ENCODE results near the gene MYO3A. TPM values are rescaled to one million over a fixed set of nuclear protein-coding genes. Genes with fewer than 3 reads are reported as not detected.
A peak's percentile ranks its signal among the peaks of the same experiment; 100 is the strongest.
"Not testable (repeated sequence)": the region's sequence is repeated elsewhere in the genome, so short reads cannot be mapped to it uniquely, and the experiment has no call there.

The MYO3A gene
- total RNA-seq, 1 experiment from 2014 or later = 0.14 TPM

DNA sequence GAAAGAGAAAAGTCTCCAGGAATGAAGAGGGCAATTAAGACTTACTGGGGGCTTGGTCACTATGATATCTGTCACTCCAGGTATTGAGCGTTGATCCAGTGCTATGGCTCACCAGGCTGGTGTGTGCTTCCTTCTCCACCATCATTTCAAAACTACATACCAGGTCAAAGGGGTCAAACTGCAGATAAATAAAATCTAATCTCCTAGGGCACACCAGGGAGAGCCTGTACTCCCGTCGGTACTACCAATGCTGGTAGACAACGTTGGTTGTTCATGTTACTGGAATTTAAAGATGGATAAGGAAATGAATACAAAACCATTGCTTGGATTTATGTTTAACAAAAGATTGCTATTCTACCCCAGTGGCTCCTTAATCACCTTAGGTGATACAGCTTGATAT, 118.3 kb downstream of the MYO3A start:
- H3K4me1 Mint-ChIP-seq (ENCODE audit: low read depth, unreplicated experiment) = no peaks in the 10 kb centered on the region
- CTCF ChIA-PET = no interaction called here
- BruUV-seq (replicated peaks) = no TSS peak
- intact Hi-C loops (cut with micrococcal nuclease; ENCODE audit: unreplicated experiment) = no loop called here
- H3K9me3 Mint-ChIP-seq (ENCODE audit: low read depth, unreplicated experiment) = no peaks in the 10 kb centered on the region
- H3K27ac Mint-ChIP-seq (ENCODE audit: unreplicated experiment) = no peak overlapping the region
- no peak for TF ChIP-seq CTCF (IDR thresholded peaks at IDR 0.05; ENCODE audit: unreplicated experiment)
- H3K4me3 Mint-ChIP-seq (ENCODE audit: low read depth, unreplicated experiment) = no peak overlapping the region
- H3K36me3 Mint-ChIP-seq (ENCODE audit: insufficient read depth, unreplicated experiment) = no peaks in the 10 kb centered on the region
- H3K27me3 Mint-ChIP-seq (ENCODE audit: unreplicated experiment) = peaks cover 12% of the 10 kb centered on the region
- DNase-seq = no peak

DNA sequence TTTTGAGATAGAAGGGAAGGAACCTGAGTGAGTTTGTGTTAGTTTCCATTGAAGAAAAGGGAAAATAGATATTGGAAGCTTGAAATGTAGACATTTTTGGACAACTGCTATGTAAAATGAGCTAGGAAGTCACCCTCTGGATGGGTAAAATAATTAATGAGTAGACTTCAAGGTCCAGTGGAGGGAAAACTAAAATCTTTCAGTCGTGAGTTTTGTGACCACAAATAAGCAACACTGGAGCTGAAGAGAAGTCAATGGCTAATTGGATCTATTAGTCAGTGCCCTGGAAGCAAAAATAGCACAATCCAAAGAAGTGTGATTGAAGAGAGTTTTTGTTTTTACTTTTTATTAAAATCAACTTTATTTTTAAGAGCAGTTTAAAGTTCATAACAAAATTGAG, 123.4 kb downstream of the MYO3A start:
- no peaks in the 10 kb centered on the region for H3K36me3 Mint-ChIP-seq (ENCODE audit: insufficient read depth, unreplicated experiment)
- H3K9me3 Mint-ChIP-seq (ENCODE audit: low read depth, unreplicated experiment) = no peaks in the 10 kb centered on the region
- H3K4me3 Mint-ChIP-seq (ENCODE audit: low read depth, unreplicated experiment) = no peak overlapping the region
- CTCF ChIA-PET = no interaction called here
- no peak for DNase-seq
- no peak for TF ChIP-seq CTCF (IDR thresholded peaks at IDR 0.05; ENCODE audit: unreplicated experiment)
- no TSS peak for BruUV-seq (replicated peaks)
- intact Hi-C loops (cut with micrococcal nuclease; ENCODE audit: unreplicated experiment) = no loop called here
- peaks cover 17% of the 10 kb centered on the region for H3K27me3 Mint-ChIP-seq (ENCODE audit: unreplicated experiment)
- H3K27ac Mint-ChIP-seq (ENCODE audit: unreplicated experiment) = no peak overlapping the region
- no peaks in the 10 kb centered on the region for H3K4me1 Mint-ChIP-seq (ENCODE audit: low read depth, unreplicated experiment)

- H3K27ac Mint-ChIP-seq (ENCODE audit: unreplicated experiment) = no peak overlapping the region
- CTCF ChIA-PET = no interaction called here
- BruUV-seq (replicated peaks) = no TSS peak
- no peaks in the 10 kb centered on the region for H3K27me3 Mint-ChIP-seq (ENCODE audit: unreplicated experiment)
- H3K4me1 Mint-ChIP-seq (ENCODE audit: low read depth, unreplicated experiment) = no peaks in the 10 kb centered on the region
- H3K36me3 Mint-ChIP-seq (ENCODE audit: insufficient read depth, unreplicated experiment) = no peaks in the 10 kb centered on the region
- no peak for DNase-seq
- TF ChIP-seq CTCF (IDR thresholded peaks at IDR 0.05; ENCODE audit: unreplicated experiment) = no peak
- intact Hi-C loops (cut with micrococcal nuclease; ENCODE audit: unreplicated experiment) = no loop called here
- H3K9me3 Mint-ChIP-seq (ENCODE audit: low read depth, unreplicated experiment) = no peaks in the 10 kb centered on the region
- no peak overlapping the region for H3K4me3 Mint-ChIP-seq (ENCODE audit: low read depth, unreplicated experiment)
Observed at GRCh38 chr10:26064106-26064505, 130.1 kb downstream of the MYO3A start.

DNA sequence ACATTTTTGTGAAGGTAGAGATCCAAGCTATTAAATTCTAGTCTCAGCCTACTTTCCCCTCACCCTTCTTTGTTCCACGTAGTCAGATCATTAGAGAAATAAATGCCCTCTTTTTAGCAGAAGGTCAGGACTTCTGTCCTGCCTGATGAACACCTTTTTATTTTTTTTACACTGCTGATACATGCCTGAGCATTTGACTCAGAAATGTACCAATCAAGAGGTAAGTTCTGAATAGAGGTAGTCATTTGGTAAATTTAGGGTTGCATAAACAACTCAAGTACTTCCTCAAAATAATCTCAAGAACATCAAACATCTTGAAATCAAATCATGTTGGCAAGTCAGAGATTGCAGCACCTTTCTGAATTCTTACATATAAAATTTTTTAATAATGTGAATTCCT, 133.7 kb downstream of the MYO3A start:
- Mint-ChIP-seq H3K4me3 (ENCODE audit: low read depth, unreplicated experiment) (no peak overlapping the region), H3K27me3 (ENCODE audit: unreplicated experiment) (no peaks in the 10 kb centered on the region), H3K27ac (ENCODE audit: unreplicated experiment) (no peak overlapping the region), H3K36me3 (ENCODE audit: insufficient read depth, unreplicated experiment) (no peaks in the 10 kb centered on the region), H3K9me3 (ENCODE audit: low read depth, unreplicated experiment) (no peaks in the 10 kb centered on the region), H3K4me1 (ENCODE audit: low read depth, unreplicated experiment) (no peaks in the 10 kb centered on the region)
- BruUV-seq (replicated peaks) = no TSS peak
- no peak for TF ChIP-seq CTCF (IDR thresholded peaks at IDR 0.05; ENCODE audit: unreplicated experiment)
- CTCF ChIA-PET = interaction anchor here (0.6 kb wide), 1 partner anchor 756 kb away, joined by 3 read pairs; no protein-coding TSS in a partner anchor
- no peak for DNase-seq
- intact Hi-C loops (cut with micrococcal nuclease; ENCODE audit: unreplicated experiment) = no loop called here

GRCh38 chr10:26080971-26081370, 146.9 kb downstream of the MYO3A start:
- H3K9me3 Mint-ChIP-seq (ENCODE audit: low read depth, unreplicated experiment); H3K4me3 Mint-ChIP-seq (ENCODE audit: low read depth, unreplicated experiment); BruUV-seq (replicated peaks); H3K36me3 Mint-ChIP-seq (ENCODE audit: insufficient read depth, unreplicated experiment); H3K27me3 Mint-ChIP-seq (ENCODE audit: unreplicated experiment); intact Hi-C loops (cut with micrococcal nuclease; ENCODE audit: unreplicated experiment); CTCF ChIA-PET: not testable (repeated sequence)
- DNase-seq = peak; percentile 25
- Mint-ChIP-seq H3K4me1 (ENCODE audit: low read depth, unreplicated experiment) (peaks cover 25% of the 10 kb centered on the region), H3K27ac (ENCODE audit: unreplicated experiment) (peak overlapping the region; percentile 12)

Data from Calu3 (cell line).